KMS-11 (cell line): Measurements from ENCODE around the gene LGR5.

Source experiments
- H2AFZ ChIP-seq: fragments of 200-600 bp; sonication (generic); 2 replicates; pipeline ENCODE4 v1.6.1; 2016; ENCODE audit warnings: antibody characterized with exemption, mixed run types, low read depth
- H3K27ac ChIP-seq: fragments of 200-600 bp; sonication (generic); 2 replicates; pipeline ENCODE4 v1.6.1; 2016; ENCODE audit warnings: mild to moderate bottlenecking, mixed run types
- H3K27me3 ChIP-seq: fragments of 200-600 bp; sonication (generic); 2 replicates; pipeline ENCODE4 v1.6.1; 2017; ENCODE audit warnings: mild to moderate bottlenecking, low read depth, mixed run types, moderate library complexity; ENCODE audit not compliant: insufficient read depth
- H3K36me3 ChIP-seq: fragments of 200-600 bp; sonication (generic); 2 replicates; pipeline ENCODE4 v1.6.1; 2017; ENCODE audit warnings: mild to moderate bottlenecking, mixed run types; ENCODE audit not compliant: insufficient read depth
- H3K4me1 ChIP-seq: fragments of 200-600 bp; sonication (generic); 2 replicates; pipeline ENCODE4 v1.6.1; 2016; ENCODE audit warnings: mild to moderate bottlenecking, low read depth, mixed run types; ENCODE audit not compliant: poor library complexity, severe bottlenecking
- H3K4me2 ChIP-seq: fragments of 200-600 bp; sonication (generic); 2 replicates; pipeline ENCODE4 v1.7.0; 2016; ENCODE audit warnings: mild to moderate bottlenecking, mixed run types
- H3K4me3 ChIP-seq: fragments of 200-600 bp; sonication (generic); IDR thresholded peaks from 2 replicates; pipeline ENCODE4 v1.6.1; 2017; ENCODE audit warnings: low read depth, low read length, mixed read lengths; ENCODE audit not compliant: insufficient read depth
- H3K79me2 ChIP-seq: fragments of 200-600 bp; sonication (generic); 2 replicates; pipeline ENCODE4 v1.6.1; 2016; ENCODE audit warnings: low read depth, mixed run types; ENCODE audit not compliant: insufficient read depth
- H3K9ac ChIP-seq: fragments of 200-600 bp; sonication (generic); 2 replicates; pipeline ENCODE4 v1.6.1; 2016; ENCODE audit warnings: mild to moderate bottlenecking, mixed run types
- H4K20me1 ChIP-seq: fragments of 200-600 bp; sonication (generic); 2 replicates; pipeline ENCODE4 v1.6.1; 2016; ENCODE audit warnings: mild to moderate bottlenecking, mixed run types; ENCODE audit not compliant: insufficient read depth
- CTCF ChIP-seq: fragments of 200-600 bp; sonication (generic); conservative IDR thresholded peaks from 2 replicates; pipeline ENCODE4 v1.6.1; 2017; ENCODE audit warnings: low read depth, mild to moderate bottlenecking, antibody characterized with exemption, low read length, moderate library complexity, mixed read lengths

LGR5 gene

DNA sequence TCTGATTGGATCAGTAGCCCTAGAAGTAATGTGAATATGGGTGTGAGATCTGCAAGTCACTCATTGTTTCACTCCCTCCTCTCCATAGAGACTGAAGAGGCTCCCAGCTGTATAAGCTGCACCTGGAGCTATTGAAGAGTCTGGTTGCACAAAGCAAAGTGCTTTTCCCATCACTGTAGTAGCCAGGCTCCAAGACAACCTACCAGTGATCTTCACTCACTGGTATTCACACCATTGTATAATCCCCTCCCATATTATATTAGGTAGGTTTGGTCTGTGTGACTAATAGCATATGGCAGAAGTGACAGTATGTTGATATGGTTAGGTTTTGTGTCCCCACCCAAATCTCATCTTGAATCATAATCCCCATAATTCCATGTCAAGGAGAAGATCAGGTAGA, 159.6 kb downstream of the LGR5 start:
- Histone ChIP-seq H3K79me2 (no peaks in the 10 kb centered on the region), H3K9ac (no peak overlapping the region), H3K36me3 (no peaks in the 10 kb centered on the region), H2AFZ (no peak overlapping the region), H3K4me2 (no peak overlapping the region), H3K27me3 (no peaks in the 10 kb centered on the region), H3K27ac (no peak overlapping the region), H3K4me1 (no peaks in the 10 kb centered on the region), H3K4me3 (no peak overlapping the region), H4K20me1 (no peaks in the 10 kb centered on the region)
- no peak for TF ChIP-seq CTCF

DNA sequence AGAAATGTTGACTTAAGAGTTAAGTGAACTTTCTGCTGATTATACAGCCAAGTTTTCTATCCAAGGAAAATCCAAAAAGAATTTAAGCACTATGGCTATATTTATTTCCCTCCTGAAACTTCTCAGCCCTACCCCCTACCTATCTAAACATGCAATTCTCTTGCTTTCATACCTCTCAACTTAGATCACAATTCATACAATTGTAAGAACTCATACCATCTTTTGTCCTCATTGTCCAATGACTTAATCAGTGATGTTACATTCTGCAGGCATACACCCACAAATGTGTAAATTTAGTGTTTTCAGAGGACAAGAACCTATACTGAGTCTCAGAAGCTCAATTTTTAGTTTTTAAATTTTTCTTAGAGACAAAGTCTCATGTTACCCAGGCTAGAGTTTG, 161.9 kb downstream of the LGR5 start:
- Histone ChIP-seq H3K9ac (no peak overlapping the region), H3K4me3 (no peak overlapping the region), H4K20me1 (no peaks in the 10 kb centered on the region), H3K36me3 (no peaks in the 10 kb centered on the region), H2AFZ (no peak overlapping the region), H3K4me1 (no peaks in the 10 kb centered on the region), H3K79me2 (no peaks in the 10 kb centered on the region), H3K27ac (no peak overlapping the region), H3K4me2 (no peak overlapping the region), H3K27me3 (no peaks in the 10 kb centered on the region)
- no peak for TF ChIP-seq CTCF

DNA sequence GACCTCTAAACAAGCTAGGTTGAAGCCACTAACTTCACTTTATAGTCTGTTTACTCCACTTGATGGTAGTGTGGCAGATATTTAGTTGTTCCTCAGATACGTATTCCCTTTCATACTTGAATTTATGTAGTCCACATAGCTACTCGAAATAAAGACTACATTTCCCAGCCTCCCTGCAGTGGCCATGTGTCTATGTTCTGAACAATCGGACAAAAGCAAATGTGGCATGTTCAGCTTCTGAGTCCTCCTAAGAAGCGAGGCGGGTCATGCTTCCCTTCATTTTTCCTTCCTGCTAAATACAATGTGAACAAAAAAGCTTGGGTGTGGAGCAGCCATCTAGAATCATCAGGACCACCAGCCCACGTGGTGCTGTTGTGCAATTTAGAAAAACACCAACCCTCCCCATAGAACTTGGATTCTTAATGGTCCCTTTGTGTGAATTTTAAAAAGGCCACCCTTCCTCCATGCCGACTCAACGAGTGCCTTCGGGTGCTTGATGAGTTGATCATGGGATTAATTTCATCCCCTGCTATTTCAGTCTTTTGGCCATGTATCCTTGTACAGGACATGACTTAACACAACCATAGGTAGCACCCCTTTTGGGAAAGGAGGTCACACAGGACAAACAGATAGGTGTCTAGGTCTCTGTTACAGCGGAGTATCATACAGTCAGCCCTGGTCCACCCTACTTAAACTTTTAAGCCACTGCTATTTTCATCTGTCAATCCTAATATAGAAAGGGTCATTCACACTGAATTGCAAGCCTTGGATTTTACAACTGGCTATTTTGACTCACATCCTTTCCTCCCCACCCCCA, 163.4 kb downstream of the LGR5 start:
- H3K4me1 ChIP-seq: no peaks in the 10 kb centered on the region
- H3K79me2 ChIP-seq: no peaks in the 10 kb centered on the region
- no peak overlapping the region for H3K4me3 ChIP-seq
- no peak overlapping the region for H2AFZ ChIP-seq
- no peak overlapping the region for H3K9ac ChIP-seq
- no peaks in the 10 kb centered on the region for H4K20me1 ChIP-seq
- no peak for TF ChIP-seq CTCF
- H3K36me3 ChIP-seq: no peaks in the 10 kb centered on the region
- no peak overlapping the region for H3K4me2 ChIP-seq
- no peak overlapping the region for H3K27ac ChIP-seq
- H3K27me3 ChIP-seq: no peaks in the 10 kb centered on the region

DNA sequence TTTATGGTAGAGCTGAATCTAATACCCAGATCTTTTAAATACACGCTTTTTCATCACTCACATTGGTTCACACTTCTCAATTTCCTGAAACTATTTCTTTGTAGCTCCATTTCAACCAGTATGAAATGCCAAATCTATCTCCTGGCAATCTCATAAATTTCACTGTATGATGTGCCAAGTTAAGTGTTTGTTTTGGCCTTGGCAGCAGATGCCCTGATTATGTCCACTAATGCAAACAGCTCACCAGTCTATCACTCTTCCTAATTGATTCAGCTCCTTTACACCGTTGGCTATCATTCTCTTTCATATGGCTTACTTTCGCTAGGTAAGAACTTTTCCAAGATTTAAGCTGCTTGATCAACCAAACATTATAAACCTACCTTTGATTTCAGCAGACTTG, 165.4 kb downstream of the LGR5 start:
- H2AFZ ChIP-seq: no peak overlapping the region
- H4K20me1 ChIP-seq: no peaks in the 10 kb centered on the region
- H3K27ac ChIP-seq: no peak overlapping the region
- no peak overlapping the region for H3K4me2 ChIP-seq
- no peaks in the 10 kb centered on the region for H3K4me1 ChIP-seq
- no peak overlapping the region for H3K9ac ChIP-seq
- H3K79me2 ChIP-seq: no peaks in the 10 kb centered on the region
- no peaks in the 10 kb centered on the region for H3K27me3 ChIP-seq
- peaks cover 6% of the 10 kb centered on the region; the same call in 1 of the 2 replicates for H3K36me3 ChIP-seq
- no peak for TF ChIP-seq CTCF
- no peak overlapping the region for H3K4me3 ChIP-seq
